ENCODE measurements around the gene MASTL. TPM values are rescaled to one million over a fixed set of nuclear protein-coding genes. Genes with fewer than 3 reads are reported as not detected.

MASTL gene
- total and polyA plus RNA-seq, 4 experiments from 2014 or later, result 2.5 to 7.9 (median 4.8) TPM

DNA sequence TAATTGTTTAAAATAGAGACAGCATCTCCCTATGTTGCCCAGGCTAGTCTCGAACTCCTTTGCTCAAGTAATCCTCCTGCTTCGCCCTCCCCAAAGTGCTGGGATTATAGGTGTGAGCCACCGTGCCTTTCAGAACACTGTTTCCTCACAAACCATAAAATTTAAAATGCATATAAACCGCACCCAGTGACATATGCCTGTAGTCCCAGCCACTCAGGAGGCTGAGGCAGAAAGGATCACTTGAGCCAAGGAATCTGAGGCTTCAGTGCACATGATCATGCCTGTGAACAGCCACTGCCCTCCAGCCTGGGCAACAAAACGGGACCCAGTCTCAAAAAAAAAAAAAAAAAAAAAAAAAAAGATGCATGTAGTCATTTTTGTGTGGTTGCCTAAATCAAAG lies 48.7 kb downstream of the MASTL start:
- DNase-seq, result no peak
- no peaks in the 10 kb centered on the region for H3K27me3 Mint-ChIP-seq
- H3K36me3 Mint-ChIP-seq, result peaks cover 23 to 58% of the 10 kb centered on the region in 2 donors
- H3K36me3 ChIP-seq (ENCODE audit: insufficient read depth, low read length), result peaks cover 33% of the 10 kb centered on the region
- H3K9me3 Mint-ChIP-seq, result no peaks in the 10 kb centered on the region
- intact Hi-C loops (cut with micrococcal nuclease), result no loop called here
- no peaks in the 10 kb centered on the region for H3K4me1 Mint-ChIP-seq
- no peak overlapping the region for H3K27ac ChIP-seq (ENCODE audit: low read depth, low read length)
- no peaks in the 10 kb centered on the region for H3K9me3 ChIP-seq (ENCODE audit: control insufficient read depth in 1 of 2, low read length in 2 of 2)
- no peak overlapping the region for H3K4me3 ChIP-seq (ENCODE audit: low read length in 2 of 2)
- H3K4me3 Mint-ChIP-seq, result no peak overlapping the region
- CTCF ChIA-PET (ENCODE audit: partially characterized antibody), result no interaction called here
- POLR2A ChIA-PET (ENCODE audit: partially characterized antibody), result no interaction called here
- H3K27ac Mint-ChIP-seq, result no peak overlapping the region
- no peaks in the 10 kb centered on the region for H3K4me1 ChIP-seq (ENCODE audit: insufficient read depth, low read length)
- H3K27me3 ChIP-seq (ENCODE audit: insufficient read depth, low read length), result no peaks in the 10 kb centered on the region

DNA sequence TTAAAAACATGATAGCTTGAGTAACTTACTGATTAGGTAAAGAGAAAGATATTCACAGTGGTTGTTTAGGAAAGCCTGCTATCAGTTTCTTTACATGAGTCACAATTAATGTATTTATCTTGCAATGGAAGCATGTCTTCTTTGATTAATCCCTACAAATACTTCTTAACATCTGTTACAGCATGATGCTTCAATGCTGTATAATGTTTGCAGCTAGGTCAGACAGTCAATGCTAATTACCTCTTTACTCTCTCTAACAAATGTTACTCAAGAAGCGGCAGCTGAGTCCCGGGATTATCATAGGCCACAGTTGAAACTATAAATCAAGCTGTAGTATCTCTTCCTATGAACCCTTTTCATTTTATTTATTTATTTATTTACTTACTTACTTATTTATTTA lies 52.2 kb downstream of the MASTL start:
- no peak for DNase-seq
- intact Hi-C loops (cut with micrococcal nuclease), result no loop called here
- no peaks in the 10 kb centered on the region for H3K27me3 Mint-ChIP-seq
- no peaks in the 10 kb centered on the region for H3K27me3 ChIP-seq (ENCODE audit: insufficient read depth, low read length)
- ChIA-PET CTCF (ENCODE audit: partially characterized antibody) (interaction anchor here (0.8 to 1.0 kb wide), 3 partner anchors 16 to 45 kb away, joined by 3 read pairs; no protein-coding TSS in a partner anchor), POLR2A (ENCODE audit: partially characterized antibody) (no interaction called here)
- H3K27ac Mint-ChIP-seq, result no peak overlapping the region
- no peak overlapping the region for H3K27ac ChIP-seq (ENCODE audit: low read depth, low read length)
- no peaks in the 10 kb centered on the region for H3K4me1 ChIP-seq (ENCODE audit: insufficient read depth, low read length)
- peaks cover 0 to 2% (median 0%) of the 10 kb centered on the region in 4 donors for H3K4me1 Mint-ChIP-seq
- no peaks in the 10 kb centered on the region for H3K9me3 ChIP-seq (ENCODE audit: control insufficient read depth in 1 of 2, low read length in 2 of 2)
- H3K36me3 ChIP-seq (ENCODE audit: insufficient read depth, low read length), result peaks cover 55% of the 10 kb centered on the region
- no peak overlapping the region for H3K4me3 ChIP-seq (ENCODE audit: low read length in 2 of 2)
- peaks cover 44 to 63% of the 10 kb centered on the region in 2 donors for H3K36me3 Mint-ChIP-seq
- H3K9me3 Mint-ChIP-seq, result no peaks in the 10 kb centered on the region
- no peak overlapping the region for H3K4me3 Mint-ChIP-seq

DNA sequence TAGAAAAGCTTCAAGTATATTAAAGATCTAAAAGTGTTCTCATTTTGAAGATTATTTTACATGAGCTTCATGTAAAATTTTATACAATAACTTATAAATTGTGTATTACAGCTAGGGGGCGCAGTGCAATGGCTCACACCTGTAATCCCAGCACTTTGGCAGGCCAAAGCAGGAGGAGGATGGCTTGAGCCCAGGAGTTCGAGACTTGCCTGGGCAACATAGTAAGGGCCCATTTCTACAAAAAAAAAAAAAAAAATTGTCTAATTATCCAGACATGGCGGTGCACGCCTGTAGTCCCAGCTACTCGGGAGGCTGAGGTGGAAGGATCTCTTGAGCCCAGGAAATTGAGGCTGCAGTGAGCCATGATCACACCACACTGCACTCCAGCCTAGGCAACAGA lies 68.8 kb downstream of the MASTL start:
- peak; percentile 37 to 56 (median 51) for DNase-seq
- Mint-ChIP-seq H3K4me3 (peak overlapping the region in 2 of 8 donors; percentile 26 to 31), H3K9me3 (no peaks in the 10 kb centered on the region), H3K4me1 (peaks cover 8 to 24% (median 16%) of the 10 kb centered on the region in 4 donors), H3K27me3 (no peaks in the 10 kb centered on the region), H3K27ac (peak overlapping the region in 6 of 7 donors; percentile 37 to 87 (median 75)), H3K36me3 (peaks cover 15 to 47% of the 10 kb centered on the region in 2 donors)
- Histone ChIP-seq H3K27ac (ENCODE audit: low read depth, low read length) (no peak overlapping the region), H3K9me3 (ENCODE audit: control insufficient read depth in 1 of 2, low read length in 2 of 2) (no peaks in the 10 kb centered on the region), H3K27me3 (ENCODE audit: insufficient read depth, low read length) (no peaks in the 10 kb centered on the region), H3K4me1 (ENCODE audit: insufficient read depth, low read length) (peaks cover 24% of the 10 kb centered on the region), H3K4me3 (ENCODE audit: low read length in 2 of 2) (no peak overlapping the region), H3K36me3 (ENCODE audit: insufficient read depth, low read length) (peaks cover 25% of the 10 kb centered on the region)
- ChIA-PET CTCF (ENCODE audit: partially characterized antibody) (interaction anchor here (0.6 to 4.4 kb wide), 39 partner anchors 9 to 1178 kb away, joined by 3 to 86 read pairs (median 4); partner anchors contain the start of gene ACBD5), POLR2A (ENCODE audit: partially characterized antibody) (interaction anchor here (0.9 to 1.6 kb wide), 5 partner anchors 16 to 69 kb away, joined by 3 to 8 read pairs (median 5); partner anchors contain the start of genes ACBD5, MASTL and YME1L1)
- intact Hi-C loops (cut with micrococcal nuclease), result loop anchor here (1.0 to 10.0 kb wide), 5 partner anchors 18 to 889 kb away; no protein-coding TSS in a partner anchor

DNA sequence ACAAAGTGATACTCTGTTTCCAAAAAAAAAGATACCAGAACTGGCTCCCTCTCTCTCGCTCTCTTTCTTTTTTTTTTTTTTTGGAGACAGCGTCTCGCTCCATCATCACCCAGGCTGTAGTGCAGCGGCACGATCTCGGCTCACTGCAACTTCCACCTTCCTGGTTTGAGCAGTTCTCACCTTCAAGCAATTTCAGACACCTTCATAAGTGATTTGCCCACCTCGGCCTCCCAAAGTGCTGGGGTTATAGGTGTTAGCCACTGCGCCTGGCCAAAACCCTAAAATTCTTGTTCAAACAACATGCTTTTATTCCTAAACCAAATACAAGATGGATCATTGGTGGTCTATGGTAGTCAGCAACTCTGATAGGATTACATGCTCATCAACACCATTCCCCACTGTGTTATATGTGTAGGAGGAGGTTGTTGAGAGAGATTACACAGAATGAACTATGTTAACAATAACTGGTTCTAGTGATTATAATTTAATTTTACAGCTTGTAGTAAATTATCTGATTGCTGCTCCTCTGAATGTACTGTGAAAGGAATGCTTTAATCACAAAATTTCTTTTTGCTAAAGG lies 69.9 kb downstream of the MASTL start:
- Mint-ChIP-seq H3K36me3 (peaks cover 8 to 44% of the 10 kb centered on the region in 2 donors), H3K4me3 (peak overlapping the region in 3 of 8 donors; percentile 27 to 32 (median 31)), H3K27ac (peak overlapping the region in 3 of 7 donors; percentile 40 to 80 (median 74)), H3K4me1 (peaks cover 8 to 24% (median 16%) of the 10 kb centered on the region in 4 donors), H3K27me3 (no peaks in the 10 kb centered on the region), H3K9me3 (no peaks in the 10 kb centered on the region)
- peaks cover 18% of the 10 kb centered on the region for H3K36me3 ChIP-seq (ENCODE audit: insufficient read depth, low read length)
- H3K4me3 ChIP-seq (ENCODE audit: low read length in 2 of 2), result no peak overlapping the region
- CTCF ChIA-PET (ENCODE audit: partially characterized antibody), result interaction anchor here (0.9 to 4.4 kb wide), 6 partner anchors 12 to 134 kb away, joined by 3 to 86 read pairs (median 19); partner anchors contain the start of gene ACBD5
- no peaks in the 10 kb centered on the region for H3K9me3 ChIP-seq (ENCODE audit: control insufficient read depth in 1 of 2, low read length in 2 of 2)
- intact Hi-C loops (cut with micrococcal nuclease), result loop anchor here (10.0 kb wide), 1 partner anchor 890 kb away; no protein-coding TSS in a partner anchor
- H3K27me3 ChIP-seq (ENCODE audit: insufficient read depth, low read length), result no peaks in the 10 kb centered on the region
- H3K27ac ChIP-seq (ENCODE audit: low read depth, low read length), result no peak overlapping the region
- peak in 2 of 5 donors; percentile 12 to 36 for DNase-seq
- H3K4me1 ChIP-seq (ENCODE audit: insufficient read depth, low read length), result peaks cover 24% of the 10 kb centered on the region
- POLR2A ChIA-PET (ENCODE audit: partially characterized antibody), result interaction anchor here (0.6 kb wide), 1 partner anchor 1460 kb away, joined by 3 read pairs; no protein-coding TSS in a partner anchor

DNA sequence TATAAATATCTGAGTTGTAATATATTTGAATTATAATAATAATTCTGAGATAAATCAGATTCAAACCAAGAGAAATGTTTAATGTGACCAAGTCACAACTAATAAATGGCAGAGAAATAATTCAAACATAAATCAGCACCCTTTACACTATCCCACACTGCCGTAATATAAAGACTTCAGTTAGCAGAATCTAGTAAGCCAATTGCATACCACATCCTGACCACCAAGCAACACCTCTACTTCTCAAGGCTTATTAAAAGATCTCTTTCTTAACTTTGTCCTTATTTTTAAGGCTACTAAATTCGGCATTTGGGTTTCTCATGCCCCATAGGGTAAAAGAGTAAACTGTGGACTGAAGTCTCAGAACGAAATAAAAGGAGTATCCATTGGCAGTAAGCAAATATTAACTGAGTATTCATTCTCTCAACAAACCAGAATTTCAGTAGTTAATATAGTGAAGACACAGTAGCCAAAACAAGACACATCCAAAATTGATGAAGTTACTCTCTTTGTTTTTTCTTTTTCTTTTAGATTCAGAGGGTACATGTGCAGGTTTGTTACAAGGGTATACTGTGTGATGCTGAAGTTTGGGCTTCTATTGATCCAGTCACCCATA lies 70.6 kb downstream of the MASTL start:
- peaks cover 8 to 24% (median 16%) of the 10 kb centered on the region in 4 donors for H3K4me1 Mint-ChIP-seq
- Histone ChIP-seq H3K9me3 (ENCODE audit: control insufficient read depth in 1 of 2, low read length in 2 of 2) (no peaks in the 10 kb centered on the region), H3K27ac (ENCODE audit: low read depth, low read length) (no peak overlapping the region), H3K4me3 (ENCODE audit: low read length in 2 of 2) (no peak overlapping the region), H3K27me3 (ENCODE audit: insufficient read depth, low read length) (no peaks in the 10 kb centered on the region), H3K4me1 (ENCODE audit: insufficient read depth, low read length) (peaks cover 24% of the 10 kb centered on the region), H3K36me3 (ENCODE audit: insufficient read depth, low read length) (peaks cover 19% of the 10 kb centered on the region)
- ChIA-PET CTCF (ENCODE audit: partially characterized antibody) (interaction anchor here (4.4 kb wide), 1 partner anchor 133 kb away, joined by 86 read pairs; no protein-coding TSS in a partner anchor), POLR2A (ENCODE audit: partially characterized antibody) (no interaction called here)
- H3K36me3 Mint-ChIP-seq, result peaks cover 9 to 42% of the 10 kb centered on the region in 2 donors
- H3K4me3 Mint-ChIP-seq, result peak overlapping the region in 3 of 8 donors; percentile 39 to 65 (median 54)
- no peaks in the 10 kb centered on the region for H3K9me3 Mint-ChIP-seq
- intact Hi-C loops (cut with micrococcal nuclease), result loop anchor here (10.0 kb wide), 1 partner anchor 891 kb away; no protein-coding TSS in a partner anchor
- H3K27me3 Mint-ChIP-seq, result no peaks in the 10 kb centered on the region
- peak in 3 of 5 donors; percentile 12 to 44 (median 25) for DNase-seq
- H3K27ac Mint-ChIP-seq, result peak overlapping the region in 6 of 7 donors; percentile 40 to 89 (median 60)

DNA sequence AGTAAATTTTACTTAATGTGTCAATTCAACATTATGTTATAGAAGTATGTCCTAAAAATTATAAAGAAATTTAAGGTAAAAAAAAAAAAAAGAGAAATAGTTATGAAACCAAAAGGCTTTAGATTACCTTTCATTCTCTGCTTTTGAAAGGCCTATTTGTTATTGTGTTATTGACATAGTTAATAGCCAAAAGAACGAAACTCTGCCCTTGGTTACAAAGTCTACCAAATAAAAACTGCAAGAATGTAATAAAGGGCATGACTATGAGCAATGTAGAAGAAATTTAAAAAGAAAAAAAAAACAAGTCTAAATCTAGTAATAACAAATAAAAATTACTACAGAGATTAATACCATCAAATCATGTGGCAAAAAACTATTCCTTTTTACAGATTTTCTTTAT lies 74.9 kb downstream of the MASTL start:
- peaks cover 16% of the 10 kb centered on the region for H3K36me3 ChIP-seq (ENCODE audit: insufficient read depth, low read length)
- Mint-ChIP-seq H3K4me3 (no peak overlapping the region), H3K27ac (no peak overlapping the region), H3K36me3 (peaks cover 13 to 41% of the 10 kb centered on the region in 2 donors), H3K9me3 (no peaks in the 10 kb centered on the region), H3K27me3 (no peaks in the 10 kb centered on the region), H3K4me1 (peaks cover 10 to 14% (median 12%) of the 10 kb centered on the region in 4 donors)
- H3K27me3 ChIP-seq (ENCODE audit: insufficient read depth, low read length), result no peaks in the 10 kb centered on the region
- ChIA-PET POLR2A (ENCODE audit: partially characterized antibody) (no interaction called here), CTCF (ENCODE audit: partially characterized antibody) (no interaction called here)
- peaks cover 16% of the 10 kb centered on the region for H3K4me1 ChIP-seq (ENCODE audit: insufficient read depth, low read length)
- no peak overlapping the region for H3K4me3 ChIP-seq (ENCODE audit: low read length in 2 of 2)
- intact Hi-C loops (cut with micrococcal nuclease), result no loop called here
- H3K9me3 ChIP-seq (ENCODE audit: control insufficient read depth in 1 of 2, low read length in 2 of 2), result no peaks in the 10 kb centered on the region
- DNase-seq, result no peak
- H3K27ac ChIP-seq (ENCODE audit: low read depth, low read length), result no peak overlapping the region

DNA sequence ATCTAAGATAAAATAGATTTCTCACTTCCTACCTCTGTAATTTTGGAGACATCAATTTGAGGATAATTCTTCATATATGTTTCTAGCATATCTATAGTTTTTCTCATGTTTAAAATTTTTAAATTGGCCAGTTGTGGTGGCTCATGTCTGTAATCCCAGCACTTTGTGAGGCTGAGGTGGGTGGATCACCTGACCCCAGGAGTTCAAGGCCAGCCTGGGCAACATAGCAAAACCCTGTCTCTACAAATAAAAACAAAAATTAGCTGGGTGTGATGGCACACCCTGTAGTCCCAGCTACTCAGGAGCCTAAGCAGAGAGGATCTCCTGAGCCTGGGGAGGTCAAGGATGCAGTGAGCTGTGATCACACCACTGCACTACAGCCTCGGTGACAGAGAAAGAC lies 80.6 kb downstream of the MASTL start:
- Histone ChIP-seq H3K27ac (ENCODE audit: low read depth, low read length) (no peak overlapping the region), H3K4me1 (ENCODE audit: insufficient read depth, low read length) (peaks cover 30% of the 10 kb centered on the region), H3K36me3 (ENCODE audit: insufficient read depth, low read length) (peaks cover 8% of the 10 kb centered on the region), H3K27me3 (ENCODE audit: insufficient read depth, low read length) (no peaks in the 10 kb centered on the region), H3K9me3 (ENCODE audit: control insufficient read depth in 1 of 2, low read length in 2 of 2) (no peaks in the 10 kb centered on the region), H3K4me3 (ENCODE audit: low read length in 2 of 2) (no peak overlapping the region)
- intact Hi-C loops (cut with micrococcal nuclease), result no loop called here
- H3K27ac Mint-ChIP-seq, result no peak overlapping the region
- POLR2A ChIA-PET (ENCODE audit: partially characterized antibody), result interaction anchor here (0.6 to 2.0 kb wide), 4 partner anchors 16 to 82 kb away, joined by 3 to 5 read pairs (median 3); partner anchors contain the start of gene YME1L1
- no peaks in the 10 kb centered on the region for H3K27me3 Mint-ChIP-seq
- CTCF ChIA-PET (ENCODE audit: partially characterized antibody), result interaction anchor here (0.6 to 6.2 kb wide), 8 partner anchors 9 to 510 kb away, joined by 3 to 65 read pairs (median 4); partner anchors contain the start of gene YME1L1
- H3K4me1 Mint-ChIP-seq, result peaks cover 6 to 22% (median 15%) of the 10 kb centered on the region in 4 donors
- H3K4me3 Mint-ChIP-seq, result no peak overlapping the region
- peaks cover 12 to 27% of the 10 kb centered on the region in 2 donors for H3K36me3 Mint-ChIP-seq
- no peaks in the 10 kb centered on the region for H3K9me3 Mint-ChIP-seq
- no peak for DNase-seq
